ENCODE measurements around the gene PTDSS2.

Gene PTDSS2

GRCh38 chr11:529728-530411 lies 79.8 kb downstream of the PTDSS2 start:
- ChIA-PET CTCF (interaction anchor here (1.0 kb wide), 1 partner anchor 11 kb away, joined by 3 read pairs; no protein-coding TSS in a partner anchor), POLR2A (no interaction called here)
- H3K27me3 ChIP-seq (replicated peaks in 2 of 5; ENCODE audit: control insufficient read depth in 4 of 5, insufficient read depth in 5 of 5, low read length in 4 of 5) = no peaks in the 10 kb centered on the region
- no peak for DNase-seq
- peaks cover 2 to 43% (median 24%) of the 10 kb centered on the region in 4 experiments for H3K36me3 ChIP-seq (ENCODE audit: control insufficient read depth in 4 of 4, insufficient read depth in 4 of 4, low read length in 3 of 4)
- H3K4me3 ChIP-seq (ENCODE audit: control insufficient read depth in 1 of 7, extremely low read depth in 1 of 7, insufficient read depth in 4 of 7, low read depth in 2 of 7, low read length in 6 of 7) = no peak overlapping the region
- 95% methylated on average over 11 of the region's 18 CpGs for WGBS (ENCODE audit: insufficient coverage)
- H3K9me3 ChIP-seq (ENCODE audit: control extremely low read depth in 1 of 5, control insufficient read depth in 4 of 5, insufficient read depth in 2 of 5, low read depth in 1 of 5, low read length in 4 of 5) = no peaks in the 10 kb centered on the region
- no peak overlapping the region for H3K27ac ChIP-seq (ENCODE audit: insufficient read depth in 1 of 2, low read depth in 1 of 2, low read length in 2 of 2, poor library complexity in 1 of 2, severe bottlenecking in 2 of 2)
- peaks cover 0 to 10% (median 9%) of the 10 kb centered on the region in 4 experiments for H3K4me1 ChIP-seq (ENCODE audit: control extremely low read depth in 1 of 4, control insufficient read depth in 4 of 4, insufficient read depth in 4 of 4, low read length in 3 of 4)

- POLR2A ChIA-PET = no interaction called here
- no peak overlapping the region for H3K4me3 ChIP-seq (ENCODE audit: control insufficient read depth in 1 of 7, extremely low read depth in 1 of 7, insufficient read depth in 4 of 7, low read depth in 2 of 7, low read length in 6 of 7)
- CTCF ChIA-PET = interaction anchor here (2.5 kb wide), 1 partner anchor 12 kb away, joined by 9 read pairs; no protein-coding TSS in a partner anchor
- no peak for DNase-seq
- WGBS (ENCODE audit: insufficient coverage) = 97% methylated on average over 20 of the region's 28 CpGs
- peaks cover 2 to 43% (median 24%) of the 10 kb centered on the region in 4 experiments for H3K36me3 ChIP-seq (ENCODE audit: control insufficient read depth in 4 of 4, insufficient read depth in 4 of 4, low read length in 3 of 4)
- H3K4me1 ChIP-seq (ENCODE audit: control extremely low read depth in 1 of 4, control insufficient read depth in 4 of 4, insufficient read depth in 4 of 4, low read length in 3 of 4) = peaks cover 0 to 16% (median 14%) of the 10 kb centered on the region in 4 experiments
- H3K27me3 ChIP-seq (replicated peaks in 2 of 5; ENCODE audit: control insufficient read depth in 4 of 5, insufficient read depth in 5 of 5, low read length in 4 of 5) = no peaks in the 10 kb centered on the region
- H3K27ac ChIP-seq (ENCODE audit: insufficient read depth in 1 of 2, low read depth in 1 of 2, low read length in 2 of 2, poor library complexity in 1 of 2, severe bottlenecking in 2 of 2) = no peak overlapping the region
- no peaks in the 10 kb centered on the region for H3K9me3 ChIP-seq (ENCODE audit: control extremely low read depth in 1 of 5, control insufficient read depth in 4 of 5, insufficient read depth in 2 of 5, low read depth in 1 of 5, low read length in 4 of 5)
Measured at GRCh38 chr11:530960-531831, 81.1 kb downstream of the PTDSS2 start.

GRCh38 chr11:531919-532526 lies 81.9 kb downstream of the PTDSS2 start:
- no peaks in the 10 kb centered on the region for H3K27me3 ChIP-seq (replicated peaks in 2 of 5; ENCODE audit: control insufficient read depth in 4 of 5, insufficient read depth in 5 of 5, low read length in 4 of 5)
- H3K9me3 ChIP-seq (ENCODE audit: control extremely low read depth in 1 of 5, control insufficient read depth in 4 of 5, insufficient read depth in 2 of 5, low read depth in 1 of 5, low read length in 4 of 5) = no peaks in the 10 kb centered on the region
- 81% methylated on average over 10 of the region's 18 CpGs for WGBS (ENCODE audit: insufficient coverage)
- ChIA-PET POLR2A (no interaction called here), CTCF (interaction anchor here (1.0 to 2.5 kb wide), 3 partner anchors 12 to 22 kb away, joined by 3 to 9 read pairs (median 3); no protein-coding TSS in a partner anchor)
- H3K4me3 ChIP-seq (ENCODE audit: control insufficient read depth in 1 of 7, extremely low read depth in 1 of 7, insufficient read depth in 4 of 7, low read depth in 2 of 7, low read length in 6 of 7) = no peak overlapping the region
- H3K4me1 ChIP-seq (ENCODE audit: control extremely low read depth in 1 of 4, control insufficient read depth in 4 of 4, insufficient read depth in 4 of 4, low read length in 3 of 4) = peaks cover 0 to 24% (median 22%) of the 10 kb centered on the region in 4 experiments
- DNase-seq = no peak
- H3K27ac ChIP-seq (ENCODE audit: insufficient read depth in 1 of 2, low read depth in 1 of 2, low read length in 2 of 2, poor library complexity in 1 of 2, severe bottlenecking in 2 of 2) = no peak overlapping the region
- peaks cover 2 to 43% (median 24%) of the 10 kb centered on the region in 4 experiments for H3K36me3 ChIP-seq (ENCODE audit: control insufficient read depth in 4 of 4, insufficient read depth in 4 of 4, low read length in 3 of 4)

- POLR2A ChIA-PET = no interaction called here
- CTCF ChIA-PET = interaction anchor here (1.0 to 2.5 kb wide), 3 partner anchors 12 to 22 kb away, joined by 3 to 9 read pairs (median 3); no protein-coding TSS in a partner anchor
- no peaks in the 10 kb centered on the region for H3K9me3 ChIP-seq (ENCODE audit: control extremely low read depth in 1 of 5, control insufficient read depth in 4 of 5, insufficient read depth in 2 of 5, low read depth in 1 of 5, low read length in 4 of 5)
- 98% methylated on average over 15 of the region's 23 CpGs for WGBS (ENCODE audit: insufficient coverage)
- H3K27ac ChIP-seq (ENCODE audit: insufficient read depth in 1 of 2, low read depth in 1 of 2, low read length in 2 of 2, poor library complexity in 1 of 2, severe bottlenecking in 2 of 2) = no peak overlapping the region
- H3K4me1 ChIP-seq (ENCODE audit: control extremely low read depth in 1 of 4, control insufficient read depth in 4 of 4, insufficient read depth in 4 of 4, low read length in 3 of 4) = peaks cover 0 to 29% (median 27%) of the 10 kb centered on the region in 4 experiments
- H3K4me3 ChIP-seq (ENCODE audit: control insufficient read depth in 1 of 7, extremely low read depth in 1 of 7, insufficient read depth in 4 of 7, low read depth in 2 of 7, low read length in 6 of 7) = no peak overlapping the region
- H3K36me3 ChIP-seq (ENCODE audit: control insufficient read depth in 4 of 4, insufficient read depth in 4 of 4, low read length in 3 of 4) = peaks cover 2 to 43% (median 24%) of the 10 kb centered on the region in 4 experiments
- H3K27me3 ChIP-seq (replicated peaks in 2 of 5; ENCODE audit: control insufficient read depth in 4 of 5, insufficient read depth in 5 of 5, low read length in 4 of 5) = no peaks in the 10 kb centered on the region
- no peak for DNase-seq
Measured at GRCh38 chr11:532527-532985, 82.5 kb downstream of the PTDSS2 start.

- peaks cover 0 to 35% (median 32%) of the 10 kb centered on the region in 4 experiments for H3K4me1 ChIP-seq (ENCODE audit: control extremely low read depth in 1 of 4, control insufficient read depth in 4 of 4, insufficient read depth in 4 of 4, low read length in 3 of 4)
- no peaks in the 10 kb centered on the region for H3K27me3 ChIP-seq (replicated peaks in 2 of 5; ENCODE audit: control insufficient read depth in 4 of 5, insufficient read depth in 5 of 5, low read length in 4 of 5)
- no peak overlapping the region for H3K27ac ChIP-seq (ENCODE audit: insufficient read depth in 1 of 2, low read depth in 1 of 2, low read length in 2 of 2, poor library complexity in 1 of 2, severe bottlenecking in 2 of 2)
- WGBS (ENCODE audit: insufficient coverage) = 97% methylated on average over 25 of the region's 33 CpGs
- H3K4me3 ChIP-seq (ENCODE audit: control insufficient read depth in 1 of 7, extremely low read depth in 1 of 7, insufficient read depth in 4 of 7, low read depth in 2 of 7, low read length in 6 of 7) = no peak overlapping the region
- ChIA-PET CTCF (interaction anchor here (1.0 to 2.5 kb wide), 3 partner anchors 13 to 21 kb away, joined by 3 to 9 read pairs (median 3); no protein-coding TSS in a partner anchor), POLR2A (no interaction called here)
- no peak for DNase-seq
- H3K9me3 ChIP-seq (ENCODE audit: control extremely low read depth in 1 of 5, control insufficient read depth in 4 of 5, insufficient read depth in 2 of 5, low read depth in 1 of 5, low read length in 4 of 5) = no peaks in the 10 kb centered on the region
- peaks cover 2 to 43% (median 24%) of the 10 kb centered on the region in 4 experiments for H3K36me3 ChIP-seq (ENCODE audit: control insufficient read depth in 4 of 4, insufficient read depth in 4 of 4, low read length in 3 of 4)
Measured at GRCh38 chr11:532986-533585, 83.0 kb downstream of the PTDSS2 start.

GRCh38 chr11:533586-534395 lies 83.7 kb downstream of the PTDSS2 start:
- CTCF ChIA-PET = interaction anchor here (2.5 kb wide), 1 partner anchor 15 kb away, joined by 9 read pairs; no protein-coding TSS in a partner anchor

More at GRCh38 chr11:533586-534395, 83.7 kb downstream of the PTDSS2 start:
- no peak overlapping the region for H3K27ac ChIP-seq (ENCODE audit: insufficient read depth in 1 of 2, low read depth in 1 of 2, low read length in 2 of 2, poor library complexity in 1 of 2, severe bottlenecking in 2 of 2)
- WGBS (ENCODE audit: insufficient coverage) = 98% methylated on average over 36 of the region's 37 CpGs
- POLR2A ChIA-PET = no interaction called here
- no peaks in the 10 kb centered on the region for H3K9me3 ChIP-seq (ENCODE audit: control extremely low read depth in 1 of 5, control insufficient read depth in 4 of 5, insufficient read depth in 2 of 5, low read depth in 1 of 5, low read length in 4 of 5)
- H3K4me1 ChIP-seq (ENCODE audit: control extremely low read depth in 1 of 4, control insufficient read depth in 4 of 4, insufficient read depth in 4 of 4, low read length in 3 of 4) = peaks cover 0 to 38% (median 34%) of the 10 kb centered on the region in 4 experiments
- H3K27me3 ChIP-seq (replicated peaks in 2 of 5; ENCODE audit: control insufficient read depth in 4 of 5, insufficient read depth in 5 of 5, low read length in 4 of 5) = no peaks in the 10 kb centered on the region
- H3K36me3 ChIP-seq (ENCODE audit: control insufficient read depth in 4 of 4, insufficient read depth in 4 of 4, low read length in 3 of 4) = peaks cover 2 to 41% (median 24%) of the 10 kb centered on the region in 4 experiments
- H3K4me3 ChIP-seq (ENCODE audit: control insufficient read depth in 1 of 7, extremely low read depth in 1 of 7, insufficient read depth in 4 of 7, low read depth in 2 of 7, low read length in 6 of 7) = peak overlapping the region in 3 of 7 experiments; percentile 83 to 85 (median 84)
- DNase-seq = no peak
